ENCODE measurements around the gene MYT1.
"Not testable (repeated sequence)": the region's sequence is repeated elsewhere in the genome, so short reads cannot be mapped to it uniquely, and the experiment has no call there.

MYT1 gene

DNA sequence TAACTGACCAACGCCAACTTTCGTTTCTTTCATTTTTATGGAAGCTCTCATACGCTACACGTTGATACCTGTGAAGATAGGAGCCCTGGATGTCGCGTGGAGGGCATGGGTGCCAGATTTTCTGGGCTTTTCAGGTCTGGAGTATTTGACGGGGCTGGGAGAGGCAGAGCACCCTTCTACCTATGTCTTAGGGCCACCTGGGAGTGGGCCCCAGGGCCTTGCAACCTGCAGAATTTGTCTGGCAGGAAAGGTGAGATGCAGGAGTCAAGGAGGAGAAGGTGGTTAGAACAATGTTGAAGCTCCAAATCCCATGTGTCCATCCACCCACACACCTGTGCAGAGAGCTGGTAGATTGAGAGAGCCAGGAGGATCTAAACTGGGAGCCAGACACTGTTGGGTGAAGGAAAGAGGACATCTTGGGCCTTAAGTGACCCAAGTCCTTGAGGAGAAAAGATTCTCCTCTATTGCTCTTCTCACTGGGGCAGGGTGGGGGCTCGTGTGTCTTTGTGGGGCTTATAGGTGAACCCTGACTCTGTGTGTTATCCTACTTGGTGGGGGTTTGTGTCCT lies 63.9 kb downstream of the MYT1 start:
- no peak for DNase-seq (ENCODE audit: extremely low read depth in 1 of 2, low read depth in 1 of 2)

GRCh38 chr20:64228751-64229506 lies 64.7 kb downstream of the MYT1 start:
- no peak for DNase-seq (ENCODE audit: extremely low read depth in 1 of 2, low read depth in 1 of 2)

DNA sequence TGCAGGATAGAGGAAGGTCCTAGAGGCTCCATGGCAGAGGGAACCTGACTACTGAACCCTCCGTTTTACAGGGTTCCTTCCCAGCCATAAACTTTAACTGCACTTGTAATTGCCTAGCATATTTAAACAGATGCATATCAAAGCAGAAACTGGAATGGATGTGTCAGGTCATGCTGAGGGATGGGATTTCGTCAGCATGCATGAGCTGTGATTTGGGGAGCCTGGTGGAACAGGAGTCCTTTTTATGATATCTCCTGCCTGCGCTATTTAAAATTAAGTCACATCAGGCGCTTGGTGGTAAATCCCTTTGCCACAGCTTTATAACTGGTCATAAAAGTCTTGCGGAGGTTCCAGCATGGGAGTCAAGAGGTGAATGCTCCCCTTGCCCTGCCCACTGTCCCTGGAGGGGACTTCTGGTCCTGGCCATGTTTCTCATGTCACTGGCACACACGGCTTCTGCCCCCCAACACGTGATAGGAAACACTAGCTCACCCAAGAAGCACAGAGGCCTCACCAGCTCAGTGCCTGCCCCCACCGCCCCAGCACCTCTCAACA lies 65.3 kb downstream of the MYT1 start:
- DNase-seq (ENCODE audit: extremely low read depth in 1 of 2, low read depth in 1 of 2) = no peak

- DNase-seq (ENCODE audit: extremely low read depth in 1 of 2, low read depth in 1 of 2) = no peak
These were observed 66.4 kb downstream of the MYT1 start for GRCh38 chr20:64230461-64231145.

DNA sequence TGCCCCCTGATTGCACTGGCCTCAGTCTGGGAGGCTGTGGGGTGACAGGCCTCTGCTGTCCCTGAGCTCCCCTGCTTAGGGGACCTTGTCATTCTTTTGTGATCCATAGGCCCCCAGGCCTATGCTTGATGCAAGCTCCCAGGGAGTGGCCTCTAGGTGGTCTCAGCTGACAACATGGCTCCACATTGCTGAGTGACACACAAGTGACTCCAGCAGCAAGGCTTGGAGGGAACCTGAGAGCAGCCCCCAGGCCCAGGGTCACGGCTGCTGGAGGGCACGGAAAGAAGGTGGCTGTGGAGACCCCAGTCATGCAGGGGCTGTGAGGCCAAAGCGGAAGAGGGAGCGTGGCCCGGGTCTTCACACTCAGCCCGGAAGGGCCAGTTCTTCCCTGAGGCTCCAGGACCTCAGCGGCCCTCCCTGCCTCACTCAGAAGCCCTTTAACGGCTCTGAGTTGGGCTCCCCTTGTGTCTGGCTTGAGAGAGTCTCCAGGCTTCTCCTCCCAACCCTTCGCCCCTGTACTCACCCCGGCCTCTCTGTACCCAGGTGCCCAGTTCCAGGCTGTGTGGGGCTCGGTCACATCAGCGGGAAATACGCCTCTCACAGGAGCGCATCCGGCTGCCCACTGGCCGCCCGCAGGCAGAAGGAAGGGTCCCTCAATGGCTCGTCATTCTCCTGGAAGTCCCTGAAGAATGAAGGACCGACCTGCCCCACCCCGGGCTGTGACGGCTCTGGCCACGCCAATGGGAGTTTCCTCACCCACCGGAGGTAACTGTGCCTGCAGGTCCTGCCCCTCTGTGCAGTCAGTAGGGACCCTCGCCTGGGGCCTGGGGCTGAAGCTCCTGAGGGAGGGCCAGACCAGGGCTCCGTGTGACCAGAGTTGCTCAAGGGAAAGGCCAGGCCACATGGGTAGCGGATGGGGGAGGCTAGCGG lies 67.6 kb downstream of the MYT1 start:
- no peak for DNase-seq (ENCODE audit: extremely low read depth in 1 of 2, low read depth in 1 of 2)

- no peak for DNase-seq (ENCODE audit: extremely low read depth in 1 of 2, low read depth in 1 of 2)
These were observed 68.5 kb downstream of the MYT1 start for GRCh38 chr20:64232794-64233193.

GRCh38 chr20:64233725-64234124 lies 69.5 kb downstream of the MYT1 start:
- no peak for DNase-seq (ENCODE audit: extremely low read depth in 1 of 2, low read depth in 1 of 2)

GRCh38 chr20:64234291-64234791 lies 70.1 kb downstream of the MYT1 start:
- DNase-seq (ENCODE audit: extremely low read depth in 1 of 2, low read depth in 1 of 2) = no peak

- not testable (repeated sequence) for DNase-seq (ENCODE audit: extremely low read depth in 1 of 2, low read depth in 1 of 2)
These were observed 70.8 kb downstream of the MYT1 start for GRCh38 chr20:64234921-64235565.

DNA sequence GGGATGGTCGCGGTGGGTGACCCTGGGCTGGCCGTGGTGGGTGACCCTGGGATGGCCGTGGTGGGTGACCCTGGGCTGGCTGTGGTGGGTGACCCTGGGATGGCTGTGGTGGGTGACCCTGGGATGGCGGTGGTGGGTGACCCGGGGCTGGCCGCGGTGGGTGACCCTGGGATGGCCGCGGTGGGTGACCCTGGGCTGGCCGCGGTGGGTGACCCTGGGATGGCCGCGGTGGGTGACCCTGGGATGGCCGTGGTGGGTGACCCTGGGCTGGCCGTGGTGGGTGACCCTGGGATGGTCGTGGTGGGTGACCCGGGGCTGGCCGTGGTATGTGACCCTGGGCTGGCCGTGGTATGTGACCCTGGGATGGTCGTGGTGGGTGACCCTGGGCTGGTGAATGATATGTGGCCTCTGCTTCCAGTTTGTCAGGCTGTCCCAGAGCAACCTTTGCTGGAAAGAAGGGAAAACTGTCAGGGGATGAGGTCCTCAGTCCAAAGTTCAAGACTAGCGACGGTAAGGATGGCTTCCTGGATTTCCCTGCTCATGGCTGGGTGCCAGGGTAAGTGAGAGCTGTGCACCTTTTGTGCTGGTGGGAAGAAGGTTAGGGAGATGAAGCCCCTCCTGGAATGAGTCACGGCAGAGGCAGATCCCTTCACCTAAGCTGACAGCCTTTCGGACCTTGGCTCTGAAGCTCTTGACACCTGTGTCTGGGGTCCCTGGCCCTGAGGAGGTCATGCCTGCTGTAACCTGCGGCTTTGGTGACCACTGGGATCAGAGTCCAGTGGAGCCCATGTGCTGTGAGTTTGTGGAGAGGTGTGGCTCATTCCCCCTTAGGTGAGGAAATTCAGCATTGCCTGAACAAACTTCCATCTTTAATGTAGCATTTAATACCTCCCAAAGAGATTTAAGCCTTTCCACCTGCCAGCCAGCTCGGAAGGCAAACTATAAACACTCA lies 72.2 kb downstream of the MYT1 start:
- DNase-seq (ENCODE audit: extremely low read depth in 1 of 2, low read depth in 1 of 2) = no peak

GRCh38 chr20:64237316-64237715 lies 73.1 kb downstream of the MYT1 start:
- DNase-seq (ENCODE audit: extremely low read depth in 1 of 2, low read depth in 1 of 2) = no peak

DNA sequence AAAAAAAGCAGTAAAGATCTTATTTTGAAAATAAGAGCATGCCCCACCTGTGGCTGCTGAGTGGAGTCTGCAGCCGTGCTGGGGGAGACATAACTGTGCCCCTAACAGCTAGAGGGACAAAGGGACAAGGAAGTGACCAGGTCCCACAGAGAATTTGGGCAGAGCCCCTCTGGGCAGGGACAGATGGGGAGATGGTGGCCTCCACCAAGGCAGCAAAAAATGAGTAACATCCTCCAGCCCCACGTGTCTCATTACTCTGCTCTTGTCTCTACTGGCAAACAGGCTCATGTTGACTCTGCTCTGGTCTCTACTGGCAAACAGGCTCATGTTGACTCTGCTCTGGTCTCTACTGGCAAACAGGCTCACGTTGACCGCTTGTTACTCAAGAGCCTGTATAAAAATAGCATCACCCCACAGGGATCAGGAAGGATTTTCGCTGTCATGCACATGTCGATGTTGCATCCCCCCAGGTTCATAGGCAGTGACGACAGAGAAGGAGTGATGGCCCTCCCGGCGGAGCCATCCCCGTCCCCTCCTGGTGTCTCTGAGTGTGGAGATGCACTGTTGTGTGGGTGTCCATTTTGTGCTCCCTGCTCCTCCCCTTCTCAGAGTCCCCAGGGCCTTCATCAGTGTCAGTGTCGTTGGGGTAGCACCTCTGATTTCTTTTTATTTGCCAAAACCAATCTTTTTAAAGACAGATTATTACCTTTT lies 74.0 kb downstream of the MYT1 start:
- DNase-seq (ENCODE audit: extremely low read depth in 1 of 2, low read depth in 1 of 2) = no peak

- DNase-seq (ENCODE audit: extremely low read depth in 1 of 2, low read depth in 1 of 2) = no peak
These were observed 74.7 kb downstream of the MYT1 start for GRCh38 chr20:64238851-64239387.

DNA sequence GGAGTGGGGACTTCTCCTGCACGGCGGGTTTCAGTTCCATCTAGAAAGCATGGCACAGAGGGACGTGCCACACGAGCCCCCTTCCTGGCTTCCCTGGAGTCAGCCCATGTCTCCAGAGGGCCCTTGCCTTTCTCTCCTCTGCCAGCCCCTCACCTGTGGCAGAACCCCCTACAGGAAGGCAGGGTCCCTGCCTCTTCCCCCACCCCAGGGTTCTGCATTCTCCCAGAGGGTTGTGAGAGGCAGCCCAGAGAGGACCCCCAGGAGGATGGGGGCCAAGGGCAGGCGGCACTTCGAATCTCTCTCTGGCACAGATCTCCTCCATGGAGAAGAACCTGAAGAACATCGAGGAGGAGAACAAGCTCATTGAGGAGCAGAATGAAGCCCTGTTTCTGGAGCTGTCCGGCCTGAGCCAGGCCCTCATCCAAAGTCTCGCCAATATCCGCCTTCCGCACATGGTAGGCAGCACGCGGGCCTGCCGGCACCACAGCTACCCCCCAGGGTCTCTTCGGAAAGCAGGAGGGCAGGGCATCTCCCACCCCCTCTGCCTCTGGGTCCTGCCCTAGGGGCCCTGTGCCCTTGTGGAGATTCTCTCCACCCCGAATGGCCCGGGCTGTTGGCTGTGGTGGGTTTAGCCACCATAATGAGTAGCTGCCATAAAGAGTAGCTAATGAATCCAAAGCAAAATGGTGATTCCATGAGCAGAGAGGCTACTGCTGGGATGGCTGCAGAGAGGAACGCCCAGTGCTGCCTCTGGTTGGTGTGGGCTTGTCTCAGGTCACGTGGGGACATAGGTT lies 75.4 kb downstream of the MYT1 start:
- DNase-seq (ENCODE audit: extremely low read depth in 1 of 2, low read depth in 1 of 2) = no peak

GRCh38 chr20:64240243-64241015 lies 76.2 kb downstream of the MYT1 start:
- DNase-seq (ENCODE audit: extremely low read depth in 1 of 2, low read depth in 1 of 2) = no peak

DNA sequence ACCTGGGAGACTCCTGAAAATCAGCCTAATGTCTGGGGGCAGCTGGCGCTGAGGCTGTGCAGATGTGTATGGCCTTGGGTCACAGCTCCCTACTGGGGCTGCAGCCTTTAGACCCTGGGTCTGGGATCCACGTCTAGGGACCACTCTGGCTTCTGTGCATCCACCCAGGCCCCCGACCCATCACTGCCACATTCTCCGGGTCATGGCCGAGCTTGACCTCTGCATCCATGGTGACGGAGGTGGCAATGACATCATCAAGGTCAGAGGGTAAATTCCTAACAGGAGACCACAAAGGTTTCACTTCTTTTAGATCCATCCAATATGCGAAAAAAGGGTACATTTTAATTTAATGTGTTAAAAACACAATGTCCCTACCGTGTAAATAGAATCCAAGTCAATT lies 76.8 kb downstream of the MYT1 start:
- DNase-seq (ENCODE audit: extremely low read depth in 1 of 2, low read depth in 1 of 2) = no peak

Measured in stimulated activated CD8-positive, alpha-beta memory T cell treated with anti-CD3 and anti-CD28 coated beads, Interleukin-7, amount 100 ng/mL, for 48 hours (primary cell).